Activated CD4-positive, alpha-beta T cell treated with anti-CD3 and anti-CD28 coated beads, Interleukin-2, Interleukin-4, amounts not matched to agents 100 ng/mL and 50 ng/mL, durations not matched to agents 16 hours and 8 hours (primary cell): ENCODE data around the gene HLCS.
"Not testable (repeated sequence)": the region's sequence is repeated elsewhere in the genome, so short reads cannot be mapped to it uniquely, and the experiment has no call there.

Experiments
- DNase-seq: peaks from one replicate; pipeline ENCODE4 v3.0.0-alpha.2; 2020; ENCODE audit warnings: low spot score

HLCS gene

GRCh38 chr21:36847189-36847588 is 119.3 kb downstream of the HLCS start:
- no peak for DNase-seq

- DNase-seq: no peak
These were observed 119.8 kb downstream of the HLCS start for GRCh38 chr21:36846631-36847030.

- DNase-seq: no peak
These were observed 120.7 kb downstream of the HLCS start for GRCh38 chr21:36845790-36846189.

- no peak for DNase-seq
These were observed 121.4 kb downstream of the HLCS start for GRCh38 chr21:36845070-36845469.

- no peak for DNase-seq
These were observed 124.6 kb downstream of the HLCS start for GRCh38 chr21:36841866-36842265.

GRCh38 chr21:36839735-36840134 is 126.7 kb downstream of the HLCS start:
- no peak for DNase-seq

- DNase-seq: no peak
These were observed 127.3 kb downstream of the HLCS start for GRCh38 chr21:36839123-36839522.

- DNase-seq: no peak
These were observed 131.1 kb downstream of the HLCS start for GRCh38 chr21:36835383-36835795.

- no peak for DNase-seq
These were observed 132.3 kb downstream of the HLCS start for GRCh38 chr21:36834192-36834591.

GRCh38 chr21:36830100-36830499 is 136.4 kb downstream of the HLCS start:
- DNase-seq: no peak

GRCh38 chr21:36828891-36829515 is 137.5 kb downstream of the HLCS start:
- DNase-seq: no peak

- DNase-seq: no peak
These were observed 138.3 kb downstream of the HLCS start for GRCh38 chr21:36828208-36828607.

- no peak for DNase-seq
These were observed 140.8 kb downstream of the HLCS start for GRCh38 chr21:36825658-36826057.

GRCh38 chr21:36821032-36821299 is 145.5 kb downstream of the HLCS start:
- no peak for DNase-seq

- no peak for DNase-seq
These were observed 146.1 kb downstream of the HLCS start for GRCh38 chr21:36820176-36821031.

- DNase-seq: no peak
These were observed 148.6 kb downstream of the HLCS start for GRCh38 chr21:36817732-36818450.

GRCh38 chr21:36816561-36817130 is 149.8 kb downstream of the HLCS start:
- DNase-seq: no peak

GRCh38 chr21:36816026-36816425 is 150.4 kb downstream of the HLCS start:
- not testable (repeated sequence) for DNase-seq

GRCh38 chr21:36815284-36815683 is 151.2 kb downstream of the HLCS start:
- DNase-seq: no peak

- DNase-seq: no peak
These were observed 153.4 kb downstream of the HLCS start for GRCh38 chr21:36813052-36813451.

- no peak for DNase-seq
These were observed 154.7 kb downstream of the HLCS start for GRCh38 chr21:36811762-36812161.

- DNase-seq: no peak
These were observed 156.0 kb downstream of the HLCS start for GRCh38 chr21:36810443-36810842.

- DNase-seq: no peak
These were observed 159.0 kb downstream of the HLCS start for GRCh38 chr21:36807422-36807928.
